ENCODE results near the gene ERCC1. TPM values are rescaled to one million over a fixed set of nuclear protein-coding genes. Genes with fewer than 3 reads are reported as not detected.

Gene ERCC1
- 72.2 and 100 TPM in 2 replicates for total RNA-seq

DNA sequence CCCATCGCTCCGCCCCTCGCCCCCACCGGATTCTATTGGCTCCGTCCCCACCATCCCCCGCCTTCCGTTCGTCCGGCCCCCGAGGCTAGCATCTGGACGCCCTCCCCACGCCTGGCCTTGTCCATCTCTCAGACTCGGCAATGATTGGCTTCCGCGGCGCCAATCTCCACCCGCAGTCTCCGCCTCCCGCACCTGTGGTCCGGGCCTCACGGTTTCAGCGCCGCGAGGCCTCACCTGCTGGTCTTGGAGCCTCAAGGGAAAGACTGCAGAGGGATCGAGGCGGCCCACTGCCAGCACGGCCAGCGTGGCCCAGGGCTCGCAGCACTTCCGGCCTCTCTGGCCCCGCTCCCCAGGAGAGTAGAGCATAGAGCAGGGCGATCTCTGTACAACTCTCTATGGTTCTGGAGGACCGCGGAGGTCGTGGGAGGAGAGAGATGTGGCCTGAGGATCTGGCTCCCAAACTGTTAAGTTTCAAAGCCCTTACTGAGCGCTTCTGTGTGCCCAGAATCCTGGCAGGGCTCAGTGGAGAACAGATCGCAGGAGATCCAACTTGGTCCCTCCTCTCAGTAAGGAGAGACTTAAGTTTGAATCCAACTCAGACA is at the start of gene ERCC1:
ERCC1 (minus strand) TSS at position 329 of the 602 bp plus-strand sequence. CDS start 543 bp downstream, outside the sequence.

DNA sequence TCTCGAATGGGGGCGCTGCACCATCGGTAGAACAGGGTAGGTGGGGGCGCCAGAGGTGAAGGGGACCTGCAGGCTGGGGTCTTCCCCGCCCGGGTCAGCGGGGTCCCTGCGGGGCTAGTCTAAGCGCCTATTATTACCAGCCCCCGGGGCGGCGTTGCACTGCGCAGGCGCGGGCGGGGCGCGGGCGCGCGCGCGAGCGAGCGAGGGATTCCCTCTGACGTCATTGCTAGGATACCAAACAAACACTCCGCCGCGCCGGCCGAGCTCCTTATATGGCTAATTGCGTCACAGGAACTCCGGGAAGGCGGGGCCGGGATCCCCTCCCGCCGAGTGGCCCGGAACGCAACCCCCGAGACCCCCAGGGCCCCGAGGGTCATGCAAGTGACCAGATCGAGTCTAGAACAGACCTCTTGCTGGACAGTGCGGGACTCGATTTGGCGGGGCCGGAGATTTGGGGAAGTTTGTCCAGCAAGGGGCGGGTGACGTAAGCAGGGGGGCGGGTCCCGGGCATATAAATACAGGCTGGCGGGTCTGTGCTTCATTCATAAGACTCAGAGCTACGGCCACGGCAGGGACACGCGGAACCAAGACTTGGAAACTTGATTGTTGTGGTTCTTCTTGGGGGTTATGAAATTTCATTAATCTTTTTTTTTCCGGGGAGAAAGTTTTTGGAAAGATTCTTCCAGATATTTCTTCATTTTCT is 43.9 kb upstream of the ERCC1 start, which contains the start of gene FOSB:
FOSB (plus strand) TSS at position 541 of the 703 bp plus-strand sequence. CDS start 591 bp downstream, outside the sequence.

DNA sequence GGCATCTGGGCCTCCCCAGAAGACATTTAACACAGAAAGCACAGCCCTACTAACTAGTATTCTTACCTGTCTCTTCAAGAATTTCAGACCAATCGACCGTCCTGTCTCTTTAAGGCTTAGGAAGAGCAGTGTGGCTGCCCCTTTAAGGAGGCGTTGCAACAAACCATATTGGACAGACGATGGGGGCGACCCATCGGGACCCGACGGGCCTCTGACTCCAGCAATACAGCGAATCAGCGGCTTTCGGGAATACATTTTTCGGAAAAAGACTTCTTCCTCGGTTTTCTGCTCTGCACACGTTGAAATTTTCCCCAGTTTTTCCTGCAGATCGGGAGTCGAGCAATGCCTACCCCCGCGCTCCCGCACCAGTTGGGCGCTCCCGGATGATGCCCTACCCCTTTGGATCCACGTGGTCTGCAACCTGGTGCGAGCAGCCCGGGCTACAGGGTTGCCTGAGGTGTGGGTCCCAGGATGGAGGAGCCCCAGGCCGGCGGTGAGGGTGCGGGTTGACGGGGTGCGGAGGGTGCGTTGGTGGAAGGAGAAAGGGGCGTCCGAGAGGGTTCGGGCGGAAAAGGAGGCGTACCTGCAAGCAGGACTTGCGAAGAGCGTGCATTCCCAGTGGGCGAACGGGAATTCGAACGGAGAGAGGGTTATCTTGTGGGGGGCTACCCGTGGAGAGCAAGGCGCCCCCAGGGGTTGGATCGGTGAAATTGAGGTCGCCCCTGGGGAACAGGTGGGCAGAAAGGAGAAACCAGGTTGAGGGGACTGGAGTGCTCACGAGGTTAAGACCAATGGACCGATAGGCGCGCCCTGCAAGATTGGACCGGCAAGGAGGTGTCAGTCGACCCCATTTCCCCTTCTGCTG is 17.3 kb downstream of the ERCC1 start, which contains the start of gene POLR1G:
POLR1G (plus strand) TSS at position 419 of the 865 bp plus-strand sequence; CDS start at position 472, 53 bp downstream.

DNA sequence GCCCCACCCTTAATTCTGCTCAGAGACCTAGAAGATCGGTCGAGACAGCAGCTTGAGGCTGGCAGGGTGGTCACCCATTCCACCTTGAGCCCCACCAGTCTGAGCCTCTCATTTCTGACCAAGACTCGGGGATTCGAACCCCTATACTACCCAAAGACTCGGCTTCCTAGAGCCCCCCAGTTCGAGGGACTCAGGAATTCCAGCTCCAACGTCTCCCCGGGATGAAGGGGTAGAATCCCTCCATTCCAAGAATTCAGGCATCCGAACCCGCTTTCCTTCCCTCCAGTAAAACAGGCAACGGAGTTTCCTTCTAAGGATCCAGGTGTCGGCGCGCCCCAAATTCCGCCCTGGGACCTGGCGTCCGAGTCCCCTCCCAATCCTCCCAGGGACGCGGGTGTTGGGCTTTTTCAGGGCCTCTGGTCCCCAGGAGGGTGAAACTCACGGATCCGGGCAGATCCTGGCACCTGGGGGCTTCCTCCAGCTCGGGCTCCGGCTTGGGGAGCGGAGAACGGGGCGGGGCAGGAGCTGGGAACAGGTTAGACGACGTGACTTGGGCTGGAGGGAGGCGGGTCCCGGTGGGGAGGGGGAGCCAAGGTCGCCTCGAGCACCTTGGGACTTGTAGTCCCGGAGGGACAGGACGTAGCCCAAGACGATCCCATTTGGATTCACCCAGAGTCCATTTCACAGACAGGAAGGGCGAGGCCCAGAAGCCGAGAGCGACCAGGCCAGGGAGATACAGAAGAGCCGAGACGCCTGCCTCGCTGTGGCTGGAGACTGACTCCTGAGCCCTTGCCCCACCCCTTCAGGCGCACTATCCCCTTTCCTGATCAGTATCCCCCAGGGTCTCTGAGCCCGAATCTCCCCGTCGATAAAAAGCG is 18.9 kb downstream of the ERCC1 start, which contains the start of gene PPP1R13L:
PPP1R13L (minus strand) TSS at position 513 of the 878 bp plus-strand sequence. CDS start 6,751 bp downstream, outside the sequence.

DNA sequence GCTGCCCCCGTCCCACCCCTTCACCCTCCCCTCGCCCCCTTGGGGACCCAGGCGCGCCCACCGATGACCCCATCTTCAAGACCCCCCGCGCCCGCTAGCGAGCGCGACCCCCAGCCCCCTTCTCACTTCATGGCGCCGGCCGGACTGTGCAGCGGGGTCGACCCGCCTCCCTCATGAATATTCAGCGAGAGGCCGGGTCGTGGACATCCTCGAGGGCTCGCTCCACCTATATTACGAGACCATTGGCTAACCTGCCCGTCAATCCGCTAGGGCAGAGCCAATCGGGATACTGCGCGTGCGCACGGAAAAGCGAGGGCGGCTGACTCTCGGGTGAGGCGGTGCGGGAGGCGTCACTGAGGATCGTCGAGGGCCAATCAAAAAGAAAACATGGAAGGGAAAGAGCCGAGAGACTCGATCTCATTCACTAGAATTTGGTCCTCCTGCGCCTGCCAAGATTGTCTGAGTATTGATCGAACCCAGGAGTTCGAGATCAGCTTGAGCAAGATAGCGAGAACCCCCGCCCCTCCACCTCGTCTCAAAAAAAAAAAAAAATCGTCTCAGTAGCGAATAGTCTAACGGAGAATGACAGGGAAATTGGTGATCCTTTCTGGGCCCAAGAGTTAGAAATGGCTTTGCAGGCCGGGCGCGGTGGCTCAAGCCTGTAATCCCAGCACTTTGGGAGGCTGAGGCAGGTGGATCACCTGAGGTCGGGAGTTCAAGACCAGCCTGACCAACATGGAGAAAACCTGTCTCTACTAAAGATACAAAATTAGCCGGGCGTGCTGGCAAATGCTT is 53.1 kb downstream of the ERCC1 start, which contains the start of gene ERCC2:
ERCC2 (minus strand) TSS at position 164 of the 795 bp plus-strand sequence; CDS start at position 131, 33 bp downstream.

Other genes with a start within 250 kb of the ERCC1 start
- 9.6 and 15.9 TPM in 2 replicates for gene TRAPPC6A, start 245.7 kb downstream of the ERCC1 start, total RNA-seq
- 3.6 and 7.8 TPM in 2 replicates for gene BLOC1S3, start 245.1 kb downstream of the ERCC1 start, total RNA-seq
- gene EXOC3L2, start 178.5 kb downstream of the ERCC1 start, total RNA-seq = 1.1 and 4.2 TPM in 2 replicates
- 7.8 and 7.9 TPM in 2 replicates for gene MARK4, start 172.6 kb downstream of the ERCC1 start, total RNA-seq
- not detected in 2 replicates for gene CKM, start 101.0 kb downstream of the ERCC1 start, total RNA-seq
- under 0.01 TPM in 1 of 2 replicates, not detected in the other for gene KLC3, start 83.2 kb downstream of the ERCC1 start, total RNA-seq
- gene ERCC2, start 53.3 kb downstream of the ERCC1 start, total RNA-seq = 17.5 and 28.3 TPM in 2 replicates
- 2.9 and 4.2 TPM in 2 replicates for gene PPP1R13L, start 18.8 kb downstream of the ERCC1 start, total RNA-seq
- 11.2 and 24.0 TPM in 2 replicates for gene POLR1G, start 17.3 kb downstream of the ERCC1 start, total RNA-seq
- 0.15 and 0.32 TPM in 2 replicates for gene FOSB, start 44.1 kb upstream of the ERCC1 start, total RNA-seq
- 8.4 and 21.1 TPM in 2 replicates for gene RTN2, start 73.1 kb upstream of the ERCC1 start, total RNA-seq
- 1.4 and 1.9 TPM in 2 replicates for gene PPM1N, start 74.5 kb upstream of the ERCC1 start, total RNA-seq
- 135 and 170 TPM in 2 replicates for gene VASP, start 83.6 kb upstream of the ERCC1 start, total RNA-seq
- gene OPA3, start 160.9 kb upstream of the ERCC1 start, total RNA-seq = 4.5 and 5.6 TPM in 2 replicates
- gene GPR4, start 178.3 kb upstream of the ERCC1 start, total RNA-seq = 1.5 and 4.2 TPM in 2 replicates
- 17.5 and 37.1 TPM in 2 replicates for gene EML2, start 215.5 kb upstream of the ERCC1 start, total RNA-seq
- gene GIPR, start 244.3 kb upstream of the ERCC1 start, total RNA-seq = 0.15 TPM in 1 of 2 replicates, not detected in the other

Measured in epithelial cell of umbilical artery (primary cell).